GM12878 (cell line): ENCODE measurements around the gene PTK6. TPM values are rescaled to one million over a fixed set of nuclear protein-coding genes. Genes with fewer than 3 reads are reported as not detected.

Experiments
- ATAC-seq: fragments of 200-7000 bp; cut with Tn5 transposase; 3 replicates; pipeline ENCODE4 v1.9.1; 2020; ENCODE audit warnings: mild to moderate bottlenecking, moderate library complexity
- BruUV-seq: library from RNA; stranded (reverse); fragments of 400-500 nt; replicated peaks from 2 replicates; lab custom pipeline; 2021; lab: Mats Ljungman, UMichigan
- CTCF ChIA-PET: fragments of 300-600 bp; sonication (Branson Sonifier 250); formaldehyde crosslinking; extraction: SDS; loops from one replicate; lab custom pipeline; 2021; ENCODE audit warnings: inconsistent platforms; lab: Yijun Ruan, JAX
- POLR2A ChIA-PET: fragments of 350-600 bp; formaldehyde crosslinking; extraction: SDS; loops from one replicate; lab custom pipeline; 2021; ENCODE audit warnings: inconsistent platforms; lab: Charles Lee
- RAD21 ChIA-PET: fragments of 300-600 bp; sonication (Branson Sonifier 250); formaldehyde crosslinking; loops from one replicate; lab custom pipeline; 2023; ENCODE audit warnings: antibody characterized with exemption; ENCODE audit not compliant: unreplicated experiment; lab: Charles Lee
- SMC1A ChIA-PET: fragments of 300-600 bp; sonication (Branson Sonifier 250); formaldehyde crosslinking; loops from one replicate; lab custom pipeline; 2023; ENCODE audit not compliant: unreplicated experiment, uncharacterized antibody; lab: Charles Lee
- DNase-seq: peaks from one replicate; pipeline ENCODE4 v3.0.0-alpha.2; 2011; ENCODE audit warnings: low read depth, low spot score
- FAIRE-seq: peaks from 3 replicates; lab custom pipeline; 2011; peaks lifted over from hg19 to GRCh38; lab: Jason Lieb, UNC
- H2AFZ ChIP-seq: 2 replicates; pipeline ENCODE4 v1.6.0; 2011; ENCODE audit warnings: low read depth, low read length, control low read depth; ENCODE audit not compliant: control insufficient read depth
- H3K27ac ChIP-seq: 2 replicates; pipeline ENCODE4 v1.5.1; 2011; ENCODE audit warnings: control low read depth; ENCODE audit not compliant: control insufficient read depth, insufficient read depth
- H3K27me3 ChIP-seq, 2 experiments: replicated peaks in 1 of 2; 2 replicates each; pipeline versions ENCODE4 v1.6.0 to v1.6.1; 2011; ENCODE audit warnings: low read length in 1 of 2; ENCODE audit not compliant: control insufficient read depth in 2 of 2, insufficient read depth in 2 of 2
- H3K36me3 ChIP-seq, 2 experiments: 2 replicates each; pipeline ENCODE4 v1.5.1; 2011; ENCODE audit warnings: low read length in 1 of 2; ENCODE audit not compliant: control insufficient read depth in 2 of 2, insufficient read depth in 2 of 2
- H3K4me1 ChIP-seq: 2 replicates; pipeline ENCODE4 v1.6.1; 2011; ENCODE audit warnings: mild to moderate bottlenecking, low read length, moderate library complexity, mixed read lengths; ENCODE audit not compliant: control insufficient read depth, insufficient read depth
- H3K4me2 ChIP-seq: 2 replicates; pipeline ENCODE4 v1.6.0; 2011; ENCODE audit warnings: control low read depth; ENCODE audit not compliant: control insufficient read depth, insufficient read depth
- H3K4me3 ChIP-seq: fragments of 200-600 bp; sonication (generic); 2 replicates; pipeline ENCODE4 v1.5.1; 2016
- H3K79me2 ChIP-seq: 2 replicates; pipeline ENCODE4 v1.6.0; 2011; ENCODE audit warnings: low read length; ENCODE audit not compliant: control insufficient read depth, insufficient read depth
- H3K9ac ChIP-seq: 2 replicates; pipeline ENCODE4 v1.8.0; 2011; ENCODE audit warnings: low read length, control low read depth, mixed read lengths; ENCODE audit not compliant: control insufficient read depth, insufficient read depth
- H3K9me3 ChIP-seq: replicated peaks from 3 replicates; pipeline ENCODE4 v1.5.1; 2011; ENCODE audit warnings: mild to moderate bottlenecking, low read length; ENCODE audit not compliant: control insufficient read depth, insufficient read depth
- H4K20me1 ChIP-seq: 2 replicates; pipeline ENCODE4 v1.6.0; 2011; ENCODE audit not compliant: control insufficient read depth, insufficient read depth
- NR2F1 ChIP-seq: fragments of 450-650 bp; conservative IDR thresholded peaks from 2 replicates; pipeline ENCODE4 v1.6.1; 2017; ENCODE audit warnings: mild to moderate bottlenecking
- ZNF687 ChIP-seq: fragments of 450-650 bp; IDR thresholded peaks from 2 replicates; pipeline ENCODE4 v1.6.1; 2017; ENCODE audit warnings: mild to moderate bottlenecking, moderate library complexity
- WGBS: methylation state at CpG from one replicate; pipeline ENCODE4 v1.1.6; 2016; ENCODE audit warnings: low lambda C conversion rate; ENCODE audit not compliant: insufficient replicate concordance, insufficient coverage; ENCODE audit errors: missing lambda C conversion rate; 5-methylcytosine and 5-hydroxymethylcytosine counted together
- in situ Hi-C: fragments of 300-500 bp; cut with MboI; formaldehyde crosslinking; loops from 9 replicates; pipeline ENCODE4 v1.14.3; 2018; ENCODE audit warnings: mixed read lengths
- intact Hi-C: fragments of 100-400 bp; cut with micrococcal nuclease; formaldehyde crosslinking; loops from one replicate; pipeline ENCODE4 v1.14.2; 2022; ENCODE audit not compliant: unreplicated experiment
- polyA plus RNA-seq, 11 experiments: library from polyadenylated mRNA; depleted of rRNA in 4 of 11; unstranded in 6 of 11; stranded (reverse) in 5 of 11; fragments of >200 nt; fragmentation: Nextera tagmentation in 4 of 11; fragmentation: Illumina TruSeq in 1 of 11; extraction: Ambion mirVana in 4 of 11; extraction: Trizol in 1 of 11; gene quantifications; 1 replicate in 1 of 11; 2 replicates in 10 of 11; pipeline versions ENCODE4 v1.2.1 to v1.2.3, GENCODE V29; 2011 to 2016; ENCODE audit warnings: inconsistent platforms in 2 of 11, missing spikeins in 2 of 11, low read depth in 1 of 11
- total RNA-seq, 4 experiments: library from RNA; depleted of rRNA in 3 of 4; stranded (reverse); fragments of >200 nt in 3 of 4; fragmentation: Illumina TruSeq in 1 of 4; extraction: Trizol in 1 of 4; gene quantifications; 2 replicates each; pipeline versions ENCODE4 v1.2.1 to v1.2.3, GENCODE V29; 2013 to 2021

PTK6 gene
- total and polyA plus RNA-seq, 10 of the 15 experiments (the other 5 are each of a cell fraction or from before 2014, with no cell fraction given) = 0.02 to 0.21 (median 0.09) TPM; not detected in 3

GRCh38 chr20:63558804-63559484, 21.8 kb upstream of the PTK6 start:
- no peaks in the 10 kb centered on the region; the same call in 2 of the 3 replicates for H3K9me3 ChIP-seq
- DNase-seq = no peak
- RAD21 ChIA-PET = no interaction called here
- in situ Hi-C loops = no loop called here
- H2AFZ ChIP-seq = no peak overlapping the region
- BruUV-seq = no TSS peak
- no peaks in the 10 kb centered on the region; the same call in 1 of the 2 replicates for H4K20me1 ChIP-seq
- ATAC-seq = no peak
- H3K4me1 ChIP-seq = peaks cover 9% of the 10 kb centered on the region
- H3K79me2 ChIP-seq = no peaks in the 10 kb centered on the region
- no peak for FAIRE-seq
- CTCF ChIA-PET = no interaction called here
- WGBS = 97% methylated on average over 14 of the region's 14 CpGs
- intact Hi-C loops = no loop called here
- H3K4me2 ChIP-seq = no peak overlapping the region
- POLR2A ChIA-PET = no interaction called here
- SMC1A ChIA-PET = no interaction called here
- TF ChIP-seq NR2F1 (0 out of 2 replicates have a peak, but pooled peaks have one; percentile 32), ZNF687 (no peak)
- H3K36me3 ChIP-seq = no peaks in the 10 kb centered on the region; a peak in 1 of 4 replicates
- H3K27ac ChIP-seq = no peak overlapping the region
- no peak overlapping the region for H3K4me3 ChIP-seq
- no peak overlapping the region for H3K9ac ChIP-seq
- no peaks in the 10 kb centered on the region for H3K27me3 ChIP-seq
